Measurements from ENCODE around the gene NBAS.
A peak's percentile ranks its signal among the peaks of the same experiment; 100 is the strongest.
"Not testable (repeated sequence)": the region's sequence is repeated elsewhere in the genome, so short reads cannot be mapped to it uniquely, and the experiment has no call there.

NBAS gene

GRCh38 chr2:15561574-15562344 is 625 bp upstream of the NBAS start:
- no peak for FAIRE-seq

GRCh38 chr2:15560140-15560987 is 770 bp downstream of the NBAS start:
- DNase-seq (ENCODE audit: low spot score) = peak; percentile 46

More at GRCh38 chr2:15561574-15562344, 625 bp upstream of the NBAS start:
- DNase-seq (ENCODE audit: low spot score) = peak; percentile 49

GRCh38 chr2:15559379-15560139 is 1.6 kb downstream of the NBAS start:
- FAIRE-seq = no peak

More at GRCh38 chr2:15560140-15560987, 770 bp downstream of the NBAS start:
- no peak for FAIRE-seq

GRCh38 chr2:15557887-15558311 is 3.2 kb downstream of the NBAS start:
- FAIRE-seq (peak; percentile 30), DNase-seq (ENCODE audit: low spot score) (no peak)

More at GRCh38 chr2:15559379-15560139, 1.6 kb downstream of the NBAS start:
- DNase-seq (ENCODE audit: low spot score) = no peak

GRCh38 chr2:15556311-15556930 is 4.7 kb downstream of the NBAS start:
- FAIRE-seq = no peak

GRCh38 chr2:15555760-15556193 is 5.4 kb downstream of the NBAS start:
- DNase-seq (ENCODE audit: low spot score) (no peak), FAIRE-seq (no peak)

More at GRCh38 chr2:15556311-15556930, 4.7 kb downstream of the NBAS start:
- no peak for DNase-seq (ENCODE audit: low spot score)

- DNase-seq (ENCODE audit: low spot score) (no peak), FAIRE-seq (no peak)
These were observed 6.5 kb downstream of the NBAS start for GRCh38 chr2:15554525-15555218.

- FAIRE-seq = no peak
- no peak for DNase-seq (ENCODE audit: low spot score)
These were observed 7.2 kb downstream of the NBAS start for GRCh38 chr2:15553951-15554350.

- FAIRE-seq (no peak), DNase-seq (ENCODE audit: low spot score) (no peak)
These were observed 7.6 kb downstream of the NBAS start for GRCh38 chr2:15553519-15553918.

- DNase-seq (ENCODE audit: low spot score) (no peak), FAIRE-seq (no peak)
These were observed 12.2 kb downstream of the NBAS start for GRCh38 chr2:15548974-15549373.

GRCh38 chr2:15547115-15547876 is 13.8 kb downstream of the NBAS start:
- FAIRE-seq = no peak
- DNase-seq (ENCODE audit: low spot score) = no peak

GRCh38 chr2:15546297-15547098 is 14.6 kb downstream of the NBAS start:
- FAIRE-seq (no peak), DNase-seq (ENCODE audit: low spot score) (no peak)

GRCh38 chr2:15544227-15544626 is 16.9 kb downstream of the NBAS start:
- FAIRE-seq (no peak), DNase-seq (ENCODE audit: low spot score) (no peak)

- FAIRE-seq = no peak
- DNase-seq (ENCODE audit: low spot score) = no peak
These were observed 17.6 kb downstream of the NBAS start for GRCh38 chr2:15543541-15543940.

GRCh38 chr2:15543053-15543452 is 18.1 kb downstream of the NBAS start:
- FAIRE-seq (no peak), DNase-seq (ENCODE audit: low spot score) (no peak)

- FAIRE-seq; DNase-seq (ENCODE audit: low spot score): not testable (repeated sequence)
These were observed 18.9 kb downstream of the NBAS start for GRCh38 chr2:15542269-15542668.

- DNase-seq (ENCODE audit: low spot score); FAIRE-seq: not testable (repeated sequence)
These were observed 20.6 kb downstream of the NBAS start for GRCh38 chr2:15540523-15540922.

GRCh38 chr2:15539999-15540398 is 21.1 kb downstream of the NBAS start:
- FAIRE-seq (no peak), DNase-seq (ENCODE audit: low spot score) (no peak)

GRCh38 chr2:15538792-15539191 is 22.3 kb downstream of the NBAS start:
- FAIRE-seq (no peak), DNase-seq (ENCODE audit: low spot score) (no peak)

Data from urothelium cell line (cell line).